ENCODE results near the gene RNF114.

- TF ChIP-seq EZH2 (IDR thresholded peaks at IDR 0.05; ENCODE audit: borderline replicate concordance, low read depth, low read length, poor library complexity, severe bottlenecking) (no peak), CTCF (conservative IDR thresholded peaks at IDR 0.05; ENCODE audit: low read depth, low read length) (no peak)
Measured at GRCh38 chr20:49969946-49970345, 33.7 kb downstream of the RNF114 start.
